Dermis microvascular lymphatic vessel endothelial cell (primary cell): ENCODE data around the gene FSIP1. TPM values are rescaled to one million over a fixed set of nuclear protein-coding genes. Genes with fewer than 3 reads are reported as not detected.

Experiments used
- DNase-seq, 2 donors: peaks; one replicate each; pipeline versions ENCODE4 v3.0.0 to v3.0.0-alpha.2; 2010; ENCODE audit warnings: low read depth in 2 of 2
- total RNA-seq: library from RNA; depleted of rRNA; stranded (reverse); fragments of >200 nt; gene quantifications from 2 replicates; pipeline ENCODE4 v1.2.1, GENCODE V29; 2014

Gene FSIP1
- total RNA-seq, 1 donor from 2014 or later = 0.51 TPM

DNA sequence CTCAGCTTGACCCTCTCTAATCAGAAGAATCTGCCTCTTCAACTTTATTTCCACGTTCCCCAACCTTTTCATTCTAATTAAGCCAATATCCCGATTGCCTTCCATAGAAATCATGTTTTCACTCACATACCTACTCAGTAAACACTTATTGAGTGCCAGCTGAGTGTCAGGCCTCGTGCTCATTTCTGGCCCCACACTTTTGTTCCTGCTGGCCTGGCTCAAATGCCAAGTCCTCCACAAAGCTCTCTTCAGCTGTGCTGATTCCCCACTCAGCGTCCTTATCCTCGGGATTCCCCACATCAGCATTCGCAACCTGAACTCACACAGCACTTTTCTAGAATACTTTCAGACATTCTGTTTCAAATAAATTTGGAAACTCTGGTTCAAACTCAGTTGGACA lies 132.9 kb downstream of the FSIP1 start:
- DNase-seq = no peak

DNA sequence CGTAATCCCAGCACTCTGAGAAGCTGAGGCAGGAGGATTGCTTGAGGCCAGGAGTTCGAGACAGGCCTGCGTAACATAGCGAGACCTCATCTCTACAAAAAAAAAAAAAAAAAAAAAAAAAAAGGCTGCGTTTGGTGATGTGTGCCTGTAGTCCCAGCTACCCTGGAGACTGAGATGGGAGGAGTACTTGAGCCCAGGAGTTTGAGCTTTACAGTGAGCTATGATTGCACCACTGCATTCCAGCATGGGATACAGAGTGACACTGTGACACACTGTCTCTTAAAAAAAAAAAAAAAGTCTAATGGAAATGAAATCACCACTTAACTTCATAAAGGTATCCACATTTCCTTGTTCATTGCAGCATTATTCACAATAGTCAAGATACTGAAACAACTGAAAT lies 136.2 kb downstream of the FSIP1 start:
- no peak for DNase-seq

DNA sequence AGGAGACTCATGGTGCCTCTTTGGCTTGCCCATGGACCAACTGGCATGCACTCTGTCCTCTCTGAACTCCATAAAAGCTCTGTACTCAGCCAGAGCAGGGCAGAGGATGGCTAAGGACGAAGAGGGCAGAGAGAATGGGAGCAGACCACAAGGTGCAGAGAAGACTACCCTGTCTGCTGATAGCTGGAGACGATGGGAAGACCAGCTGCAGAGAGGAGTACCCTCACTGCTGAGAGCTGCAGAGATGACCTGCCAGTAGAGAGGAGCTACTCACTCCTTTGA lies 136.7 kb downstream of the FSIP1 start:
- DNase-seq = no peak

- DNase-seq = no peak
Observed at GRCh38 chr15:39645138-39645975, 137.3 kb downstream of the FSIP1 start.

DNA sequence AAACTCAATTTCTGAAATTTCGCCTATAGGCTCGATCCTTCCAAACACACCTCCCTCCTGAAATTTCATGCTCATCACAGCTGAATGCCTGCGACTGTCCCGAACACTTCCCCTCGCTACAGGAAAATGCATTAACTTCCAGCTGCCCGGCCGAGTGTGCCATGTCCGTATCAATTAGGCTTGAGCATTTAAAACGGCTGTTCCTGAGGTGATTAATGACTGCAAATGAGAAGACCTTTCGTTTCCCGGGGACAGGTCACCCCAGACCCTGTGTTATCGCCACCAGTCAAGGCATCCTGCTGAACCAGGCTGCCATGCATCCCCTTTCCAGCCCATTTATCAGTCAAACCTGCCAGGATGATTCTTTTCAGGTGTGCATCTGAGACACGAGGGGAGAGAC lies 138.5 kb downstream of the FSIP1 start:
- DNase-seq = no peak

DNA sequence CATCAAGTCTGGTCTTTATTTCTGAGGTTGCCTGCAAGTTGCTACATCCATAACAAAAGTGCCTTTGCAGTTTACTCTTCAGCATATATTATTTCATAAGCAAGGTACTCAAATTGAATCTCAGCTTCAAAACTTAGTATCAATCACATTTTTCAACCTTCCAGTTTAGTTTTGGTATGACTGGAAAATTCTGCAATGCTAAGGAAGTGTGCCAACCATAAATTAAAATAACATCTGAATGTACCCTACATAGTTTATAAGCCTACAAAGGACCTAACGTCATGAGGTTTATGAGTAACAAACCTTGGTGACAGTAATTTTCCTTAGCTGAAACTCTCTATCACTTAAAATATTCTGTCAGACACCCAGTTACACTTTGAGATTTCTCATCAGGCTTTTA lies 138.9 kb downstream of the FSIP1 start:
- DNase-seq = no peak

DNA sequence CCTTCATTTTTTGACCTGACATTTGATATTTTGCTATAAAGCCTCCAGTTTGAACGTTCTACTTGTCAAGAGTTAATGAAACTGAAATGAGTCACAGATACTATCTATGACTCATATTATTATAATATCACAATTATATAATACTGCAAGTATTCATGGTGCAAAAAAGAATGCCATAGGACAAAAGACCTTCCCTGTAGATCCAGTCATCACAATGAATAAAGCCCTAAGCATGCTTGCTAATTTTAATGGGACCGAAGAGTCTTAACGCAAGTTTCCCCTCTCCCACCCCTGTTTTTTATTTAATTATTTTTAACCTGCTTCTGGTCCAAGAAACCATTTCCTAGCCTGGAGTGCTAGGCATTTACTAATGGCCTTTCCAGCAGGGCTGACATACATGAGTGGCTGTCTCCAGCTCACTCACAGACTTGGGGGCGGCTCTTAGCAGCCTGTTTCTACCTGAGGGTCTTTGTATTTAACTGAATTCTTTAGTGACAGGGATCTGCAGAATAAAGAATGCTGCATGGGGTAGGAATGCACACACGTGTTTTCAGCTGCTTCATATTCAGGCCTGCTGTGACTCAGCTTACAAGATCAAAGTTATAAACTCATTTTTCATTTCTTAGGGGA lies 140.5 kb downstream of the FSIP1 start:
- DNase-seq = peak in 1 of 2 donors; percentile 71

DNA sequence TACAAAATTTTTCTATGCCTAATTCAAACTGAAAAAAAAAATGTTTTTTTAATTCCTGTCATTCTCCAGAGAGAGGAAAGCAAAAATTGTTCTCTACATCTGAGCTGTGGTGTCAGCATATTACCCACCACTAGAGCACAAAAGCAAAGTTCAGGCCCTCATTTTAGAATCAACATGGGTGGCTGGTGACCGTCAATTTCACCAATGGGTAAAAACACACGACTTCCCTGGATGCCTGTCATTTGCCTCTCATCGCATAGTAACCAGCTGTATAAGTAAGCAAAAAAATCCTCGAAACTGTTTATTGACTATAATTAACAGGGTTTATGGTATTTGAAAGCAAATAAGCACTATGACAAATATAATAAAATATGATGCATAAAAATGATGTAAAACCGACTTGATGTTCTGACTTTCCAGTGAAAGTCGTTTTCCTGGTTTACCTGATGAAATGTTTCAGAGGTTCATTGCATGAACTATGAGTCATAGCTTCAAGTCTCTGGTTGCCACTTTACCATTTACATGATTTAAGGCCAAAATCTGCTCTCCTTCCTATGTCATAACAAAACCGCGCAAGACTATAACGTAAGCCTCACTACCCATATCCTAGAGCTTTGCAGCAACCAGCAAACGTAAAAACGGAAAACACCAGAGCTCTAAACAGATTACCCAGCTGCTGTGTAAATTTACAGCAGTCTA lies 141.3 kb downstream of the FSIP1 start:
- DNase-seq = no peak

DNA sequence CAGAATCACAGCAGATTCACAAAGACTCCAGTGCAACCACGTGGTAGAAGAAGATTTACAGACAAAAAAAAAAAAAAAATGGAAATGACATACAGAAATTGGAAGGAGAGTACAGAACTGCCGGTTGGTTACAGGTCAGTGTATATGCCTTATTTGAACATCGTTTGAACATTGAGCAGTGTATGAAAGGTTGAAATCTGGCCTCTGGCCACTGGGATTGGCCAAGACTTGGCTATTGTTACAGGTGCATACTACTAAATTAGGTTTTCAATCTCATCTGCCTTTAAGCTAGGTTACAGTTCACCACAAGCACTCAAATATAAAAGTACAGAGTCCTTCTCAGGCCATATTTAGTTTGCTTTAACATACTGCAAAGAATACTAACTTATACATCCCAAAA lies 142.0 kb downstream of the FSIP1 start:
- DNase-seq = no peak

GRCh38 chr15:39639037-39639436 lies 143.6 kb downstream of the FSIP1 start:
- DNase-seq = no peak

DNA sequence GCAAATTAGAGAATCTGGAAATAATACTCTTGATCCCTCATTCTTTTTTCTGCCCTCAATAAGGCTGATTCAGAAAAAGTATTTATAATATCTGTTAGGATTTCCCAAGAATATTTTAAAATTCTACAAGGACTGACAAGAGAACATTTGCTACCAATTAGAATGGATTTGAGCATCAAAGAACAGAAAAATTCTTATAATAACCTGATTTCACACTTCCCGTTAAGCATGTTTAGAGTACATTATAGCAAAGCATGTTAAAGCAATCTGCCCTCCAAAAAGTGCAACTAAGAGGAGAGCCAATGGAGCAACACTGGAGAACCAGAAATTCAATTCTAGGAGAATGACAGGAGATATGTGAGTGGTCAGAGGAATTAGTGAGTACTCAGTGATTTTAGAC lies 144.6 kb downstream of the FSIP1 start:
- no peak for DNase-seq

GRCh38 chr15:39631357-39631756 lies 151.3 kb downstream of the FSIP1 start:
- DNase-seq = no peak

DNA sequence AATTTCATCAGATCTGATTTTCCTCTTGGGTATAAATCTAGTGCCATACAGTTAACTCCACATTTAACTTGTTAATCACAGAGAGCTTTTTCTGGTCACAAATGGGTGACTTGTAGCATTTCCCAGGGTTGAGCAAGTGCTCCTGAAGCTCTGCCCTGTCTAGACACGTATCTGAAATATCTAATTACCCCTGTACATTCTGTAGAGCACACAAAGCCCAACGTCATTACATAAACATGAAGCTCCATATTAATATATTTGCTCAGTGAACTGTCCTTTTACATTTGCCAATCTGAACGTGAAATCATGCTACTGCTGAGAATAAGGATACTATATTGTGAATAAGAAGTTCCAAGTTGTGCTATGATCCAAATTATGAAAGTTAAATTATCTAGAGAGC lies 152.7 kb downstream of the FSIP1 start:
- no peak for DNase-seq

DNA sequence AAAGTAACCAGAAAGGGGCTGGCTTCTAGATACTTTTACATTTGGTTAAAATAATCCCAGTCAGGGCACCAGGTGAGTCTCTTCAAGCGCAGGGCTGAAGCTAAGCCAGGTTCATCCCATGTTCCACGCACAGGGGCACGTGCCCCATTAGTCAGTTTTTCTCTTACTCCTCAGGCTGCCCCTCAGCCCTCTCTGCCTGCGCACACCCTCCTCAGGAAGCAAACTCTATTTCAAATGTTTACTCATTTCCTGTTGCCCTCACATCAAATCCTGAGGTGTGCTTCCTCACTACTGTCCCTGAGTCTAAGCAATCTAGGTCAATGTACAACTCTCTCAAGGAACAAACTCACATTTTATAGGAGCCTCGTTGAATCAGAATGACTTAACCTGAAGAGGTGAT lies 153.3 kb downstream of the FSIP1 start:
- DNase-seq = peak; percentile 68 to 92

DNA sequence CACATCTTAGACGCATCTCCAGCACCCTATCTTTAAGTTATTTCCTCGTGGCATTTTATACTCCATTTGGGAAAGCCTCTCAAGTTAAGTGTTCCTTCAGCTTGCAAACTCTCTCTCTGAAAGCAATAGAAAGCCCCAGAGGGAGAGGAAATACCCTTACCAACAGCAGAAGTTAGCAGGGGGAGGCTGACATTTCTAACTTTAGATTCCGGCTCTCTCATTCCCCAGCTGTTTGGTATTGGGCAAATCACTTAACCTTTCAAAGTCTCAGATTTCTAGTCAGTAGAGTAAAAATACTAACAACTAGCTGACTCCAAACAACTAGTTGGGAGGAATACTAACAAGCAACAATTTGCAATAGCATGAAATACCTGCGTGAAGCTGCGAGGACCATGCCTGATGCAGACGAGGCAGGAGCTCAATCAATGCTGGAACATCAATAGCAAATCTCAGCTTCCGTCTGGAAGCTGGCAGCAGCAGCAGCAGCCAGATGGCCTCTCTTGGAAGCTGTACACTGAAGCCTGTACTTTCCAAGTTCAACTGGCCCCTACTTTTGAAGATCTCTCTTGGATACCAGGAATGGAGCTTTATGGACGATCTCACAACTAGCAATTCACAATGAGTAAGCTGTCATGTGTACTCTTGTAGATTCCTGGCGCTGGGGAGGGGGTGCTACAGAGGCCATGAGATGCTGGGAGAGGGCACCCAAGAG lies 153.9 kb downstream of the FSIP1 start:
- no peak for DNase-seq

DNA sequence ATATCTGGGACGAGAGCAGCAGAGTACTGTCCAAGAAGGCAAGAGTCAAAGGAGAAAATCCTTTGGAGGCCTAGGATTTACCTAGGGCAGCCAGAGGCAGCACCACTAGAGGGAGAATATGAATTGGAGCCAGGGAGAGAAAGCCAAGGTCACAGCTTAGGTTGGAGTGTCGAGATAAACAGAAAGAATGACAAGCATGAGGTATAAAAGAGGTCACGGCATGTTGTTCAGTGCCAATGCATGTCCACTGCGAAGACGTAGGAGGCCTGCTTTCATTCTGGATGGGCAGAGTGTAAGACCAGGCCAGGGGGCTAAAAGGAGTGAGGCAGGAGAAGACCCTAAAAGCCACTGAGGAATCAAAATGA lies 154.5 kb downstream of the FSIP1 start:
- no peak for DNase-seq

GRCh38 chr15:39627451-39628143 lies 155.0 kb downstream of the FSIP1 start:
- no peak for DNase-seq

GRCh38 chr15:39625856-39626255 lies 156.8 kb downstream of the FSIP1 start:
- peak in 1 of 2 donors; percentile 54 for DNase-seq

GRCh38 chr15:39625451-39625850 lies 157.2 kb downstream of the FSIP1 start:
- DNase-seq = peak in 1 of 2 donors; percentile 20

DNA sequence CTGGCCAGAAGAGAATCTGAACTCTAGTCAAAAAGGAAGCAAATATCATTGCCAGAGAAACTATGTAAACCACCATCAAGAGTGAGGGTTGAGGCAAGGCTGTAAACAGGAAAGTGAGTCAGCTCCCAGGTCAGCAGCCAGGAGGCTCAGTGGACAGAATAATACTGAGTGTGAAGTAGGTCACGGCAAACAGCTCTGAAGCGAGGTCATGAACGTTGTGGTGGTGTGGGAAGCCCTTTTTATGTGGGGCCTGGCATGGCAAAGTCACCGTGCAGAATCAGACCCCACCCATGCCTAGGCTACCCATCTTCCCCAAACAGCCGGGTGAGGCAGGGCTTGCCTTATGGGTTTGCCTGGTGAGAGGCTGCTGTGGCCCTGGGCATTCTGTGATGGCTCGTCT lies 157.8 kb downstream of the FSIP1 start:
- DNase-seq = peak; percentile 87 to 99

DNA sequence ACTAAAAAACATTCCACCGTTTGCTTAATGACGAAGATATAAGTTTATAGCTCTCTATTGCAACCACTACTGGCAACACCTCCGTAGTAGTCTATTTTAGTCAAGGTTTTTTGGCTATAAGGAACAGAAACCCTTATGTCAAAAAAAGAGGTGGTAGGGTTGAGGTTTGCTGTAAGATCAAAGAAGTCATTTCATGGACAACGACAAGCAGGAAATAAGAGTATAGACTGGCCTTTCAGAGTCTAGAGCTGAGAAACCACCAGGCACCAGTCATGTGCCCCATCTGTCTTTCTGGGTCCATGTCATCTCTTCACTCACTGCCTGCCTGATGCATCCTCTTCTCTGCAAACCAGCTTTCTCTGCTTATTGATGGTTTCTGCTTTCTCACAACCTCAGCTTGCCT lies 159.1 kb downstream of the FSIP1 start:
- DNase-seq = no peak
